Measurements from ENCODE around the gene QTRT2.

Gene QTRT2

GRCh38 chr3:114114719-114115118 is 58.2 kb downstream of the QTRT2 start:
- H3K4me3 ChIP-seq (ENCODE audit: low read depth, low read length), result no peak overlapping the region
- no peak for DNase-seq
- no peak overlapping the region for H3K27ac ChIP-seq
- no peaks in the 10 kb centered on the region for H3K36me3 ChIP-seq
- no peak for TF ChIP-seq CTCF (IDR thresholded peaks at IDR 0.05; ENCODE audit: low read depth, low read length)
- H3K27me3 ChIP-seq (ENCODE audit: insufficient read depth, low read depth, severe bottlenecking), result no peaks in the 10 kb centered on the region
- H3K9me3 ChIP-seq (ENCODE audit: severe bottlenecking), result no peaks in the 10 kb centered on the region

GRCh38 chr3:114115143-114115542 is 58.6 kb downstream of the QTRT2 start:
- H3K9me3 ChIP-seq (ENCODE audit: severe bottlenecking), result no peaks in the 10 kb centered on the region

GRCh38 chr3:114119776-114120175 is 63.2 kb downstream of the QTRT2 start:
- no peak for TF ChIP-seq CTCF (IDR thresholded peaks at IDR 0.05; ENCODE audit: low read depth, low read length)
- Histone ChIP-seq H3K27me3 (ENCODE audit: insufficient read depth, low read depth, severe bottlenecking) (no peaks in the 10 kb centered on the region), H3K36me3 (no peaks in the 10 kb centered on the region), H3K27ac (no peak overlapping the region), H3K9me3 (ENCODE audit: severe bottlenecking) (no peaks in the 10 kb centered on the region), H3K4me3 (ENCODE audit: low read depth, low read length) (no peak overlapping the region)
- DNase-seq, result no peak

More at GRCh38 chr3:114115143-114115542, 58.6 kb downstream of the QTRT2 start:
- H3K4me3 ChIP-seq (ENCODE audit: low read depth, low read length), result no peak overlapping the region
- no peak for DNase-seq
- no peak for TF ChIP-seq CTCF (IDR thresholded peaks at IDR 0.05; ENCODE audit: low read depth, low read length)
- H3K36me3 ChIP-seq, result no peaks in the 10 kb centered on the region
- H3K27ac ChIP-seq, result no peak overlapping the region
- H3K27me3 ChIP-seq (ENCODE audit: insufficient read depth, low read depth, severe bottlenecking), result no peaks in the 10 kb centered on the region

- Histone ChIP-seq H3K4me3 (ENCODE audit: low read depth, low read length) (no peak overlapping the region), H3K9me3 (ENCODE audit: severe bottlenecking) (no peaks in the 10 kb centered on the region), H3K27me3 (ENCODE audit: insufficient read depth, low read depth, severe bottlenecking) (no peaks in the 10 kb centered on the region), H3K36me3 (no peaks in the 10 kb centered on the region), H3K27ac (no peak overlapping the region)
- TF ChIP-seq CTCF (IDR thresholded peaks at IDR 0.05; ENCODE audit: low read depth, low read length), result no peak
- DNase-seq, result no peak
These were observed 63.7 kb downstream of the QTRT2 start for GRCh38 chr3:114120211-114120610.

- H3K27ac ChIP-seq, result no peak overlapping the region
- TF ChIP-seq CTCF (IDR thresholded peaks at IDR 0.05; ENCODE audit: low read depth, low read length), result no peak
- H3K9me3 ChIP-seq (ENCODE audit: severe bottlenecking), result no peaks in the 10 kb centered on the region
- no peaks in the 10 kb centered on the region for H3K36me3 ChIP-seq
- no peaks in the 10 kb centered on the region for H3K27me3 ChIP-seq (ENCODE audit: insufficient read depth, low read depth, severe bottlenecking)
- no peak overlapping the region for H3K4me3 ChIP-seq (ENCODE audit: low read depth, low read length)
- DNase-seq, result no peak
These were observed 65.6 kb downstream of the QTRT2 start for GRCh38 chr3:114122027-114122709.

- no peak for DNase-seq
These were observed 69.9 kb downstream of the QTRT2 start for GRCh38 chr3:114126461-114126860.

More at GRCh38 chr3:114126461-114126860, 69.9 kb downstream of the QTRT2 start:
- Histone ChIP-seq H3K36me3 (no peaks in the 10 kb centered on the region), H3K27ac (no peak overlapping the region), H3K27me3 (ENCODE audit: insufficient read depth, low read depth, severe bottlenecking) (no peaks in the 10 kb centered on the region), H3K9me3 (ENCODE audit: severe bottlenecking) (no peaks in the 10 kb centered on the region), H3K4me3 (ENCODE audit: low read depth, low read length) (no peak overlapping the region)
- no peak for TF ChIP-seq CTCF (IDR thresholded peaks at IDR 0.05; ENCODE audit: low read depth, low read length)
